K562 (cell line): ENCODE measurements around the gene ADAM30. TPM values are rescaled to one million over a fixed set of nuclear protein-coding genes. Genes with fewer than 3 reads are reported as not detected.

ENCODE experiments used
- MYC ChIP-seq, 2 experiments: fragments of 250-450 bp in 1 of 2; sonication (Bioruptor Pico) in 1 of 2; IDR thresholded peaks; 2 replicates each; pipeline versions ENCODE4 v1.5.1 to v1.6.1; 2012 to 2021; ENCODE audit warnings: low read depth in 2 of 2, borderline replicate concordance in 1 of 2, improper control_type of control experiment in 1 of 2, low read length in 1 of 2, mild to moderate bottlenecking in 1 of 2, moderate library complexity in 1 of 2
- TAF7 ChIP-seq: fragments of 450-650 bp; IDR thresholded peaks from 2 replicates; pipeline ENCODE4 v1.6.1; 2016; ENCODE audit warnings: missing genetic modification characterization, missing compliant biosample characterization
- polyA plus RNA-seq, 8 experiments: library from polyadenylated mRNA; depleted of rRNA in 4 of 8; stranded (reverse) in 5 of 8; unstranded in 3 of 8; fragments of >200 nt; fragmentation: Nextera tagmentation in 2 of 8; fragmentation: Illumina TruSeq in 1 of 8; extraction: Ambion mirVana in 2 of 8; extraction: Trizol in 1 of 8; gene quantifications; 2 replicates each; pipeline versions ENCODE4 v1.2.1 to v1.2.3, GENCODE V29; 2011 to 2014; ENCODE audit warnings: inconsistent platforms in 1 of 8, missing spikeins in 1 of 8
- total RNA-seq, 7 experiments: library from RNA; depleted of rRNA in 6 of 7; stranded (reverse); fragments of >200 nt in 6 of 7; fragmentation: Illumina TruSeq in 2 of 7; extraction: Trizol in 2 of 7; gene quantifications; 2 replicates each; pipeline versions ENCODE4 v1.2.1 to v1.2.3, GENCODE V29; 2011 to 2021; ENCODE audit warnings: low replicate concordance in 1 of 7
- TF ChIP-seq, protein P1 (sequence below): fragments of 250-450 bp; sonication (Bioruptor Pico); IDR thresholded peaks from 2 replicates; pipeline ENCODE4 v1.5.0; 2021; ENCODE audit warnings: mild to moderate bottlenecking, moderate library complexity
- TF ChIP-seq, protein P2 (sequence below): fragments of 200-800 bp; sonication (Bioruptor generic); IDR thresholded peaks from 2 replicates; pipeline ENCODE4 v1.6.1; 2016; ENCODE audit warnings: missing genetic modification characterization, missing compliant biosample characterization
- TF ChIP-seq, protein P3 (sequence below), 3 experiments: IDR thresholded peaks in 2 of 3; conservative IDR thresholded peaks in 1 of 3; 2 replicates each; pipeline ENCODE4 v1.5.1; 2011 to 2012; ENCODE audit warnings: low read length in 3 of 3, mild to moderate bottlenecking in 3 of 3, control low read depth in 2 of 3, improper control_type of control experiment in 1 of 3, inconsistent platforms in 1 of 3, low read depth in 1 of 3, mixed read lengths in 1 of 3, moderate library complexity in 1 of 3; ENCODE audit not compliant: insufficient read depth in 2 of 3
- TF ChIP-seq, protein P4 (sequence below): fragments of 250-450 bp; sonication (Bioruptor Pico); IDR thresholded peaks from 2 replicates; pipeline ENCODE4 v1.4.0; 2020; ENCODE audit warnings: borderline replicate concordance
- TF ChIP-seq, protein P5 (sequence below): sonication (generic); formaldehyde crosslinking; IDR thresholded peaks from 2 replicates; pipeline ENCODE4 v1.8.0; 2023; ENCODE audit warnings: mild to moderate bottlenecking, missing genetic modification reagents

Gene ADAM30
- total and polyA plus RNA-seq, 9 of the 15 experiments (the other 6 are each of a cell fraction or from before 2014, with no cell fraction given) = not detected

DNA sequence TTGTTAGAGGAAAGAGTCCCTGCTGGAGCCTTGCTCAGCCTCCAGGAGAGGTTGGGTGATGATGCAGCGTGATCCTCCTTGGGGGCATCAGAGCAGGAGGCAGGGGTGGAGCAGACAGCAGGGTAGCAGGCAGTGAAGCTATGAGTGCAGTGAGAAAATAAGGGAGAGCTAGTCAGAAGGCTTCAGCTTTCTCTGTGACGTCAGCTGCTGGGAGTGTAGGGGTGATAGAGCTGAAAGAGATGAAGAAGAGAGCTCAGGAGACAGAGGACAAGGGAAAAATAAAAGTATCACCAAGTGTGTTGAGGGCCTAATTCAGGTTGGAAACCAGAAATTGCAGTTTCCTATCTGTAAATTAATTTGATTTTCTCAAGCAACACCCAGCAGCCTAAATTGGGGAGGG lies 2.2 kb upstream of the ADAM30 start (continued):
- TF ChIP-seq, protein P1, sequence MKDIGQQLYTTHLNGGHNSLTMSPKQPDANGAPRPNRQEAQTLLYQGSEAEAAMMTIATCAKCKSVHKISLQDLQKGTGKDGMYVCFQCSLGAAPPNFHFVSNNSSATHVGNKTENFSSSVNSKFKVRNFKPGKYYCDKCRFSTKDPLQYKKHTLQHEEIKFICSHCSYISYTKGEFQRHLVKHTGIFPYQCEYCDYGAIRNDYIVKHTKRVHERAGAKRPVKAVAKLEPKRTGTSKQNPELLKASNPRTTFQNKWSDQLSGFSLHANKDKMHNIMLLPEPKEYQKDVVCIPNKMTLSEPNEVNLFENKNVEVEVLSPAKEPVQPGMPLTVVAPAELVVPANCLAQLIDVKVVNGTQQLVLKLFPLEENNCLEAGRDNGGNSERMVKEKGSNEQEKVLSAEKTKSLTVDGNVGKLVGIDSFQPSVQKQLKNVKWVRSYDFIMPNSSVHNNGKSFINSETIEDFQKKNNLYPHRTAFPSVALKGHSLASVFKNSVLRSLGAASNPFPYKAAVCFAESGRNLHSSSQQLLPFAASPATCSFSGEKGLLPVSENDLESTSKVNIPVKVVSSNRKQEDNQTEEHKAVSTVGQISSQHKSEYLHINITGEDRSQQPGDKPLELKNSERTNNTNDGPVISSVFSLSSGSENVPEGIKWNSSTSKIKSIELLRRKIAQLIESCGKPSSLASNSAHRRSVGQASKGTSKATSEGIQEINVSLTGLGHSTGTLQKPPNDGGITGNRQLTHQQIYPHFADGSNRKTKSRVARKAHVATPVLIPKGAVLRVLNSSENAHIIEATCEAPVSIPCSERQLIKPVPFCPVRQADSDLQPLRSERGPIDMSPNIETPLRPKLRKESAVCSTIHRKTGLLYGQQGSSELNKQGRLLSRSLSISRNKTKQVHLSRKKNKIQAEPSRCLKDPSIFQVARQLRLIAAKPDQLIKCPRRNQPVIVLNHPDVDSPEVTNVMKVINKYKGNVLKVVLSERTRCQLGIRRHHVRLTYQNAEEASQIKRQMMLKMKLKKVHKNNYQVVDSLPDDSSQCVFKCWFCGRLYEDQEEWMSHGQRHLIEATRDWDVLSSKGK (CRISPR knock-in tag) = no peak
- TF ChIP-seq, protein P2, sequence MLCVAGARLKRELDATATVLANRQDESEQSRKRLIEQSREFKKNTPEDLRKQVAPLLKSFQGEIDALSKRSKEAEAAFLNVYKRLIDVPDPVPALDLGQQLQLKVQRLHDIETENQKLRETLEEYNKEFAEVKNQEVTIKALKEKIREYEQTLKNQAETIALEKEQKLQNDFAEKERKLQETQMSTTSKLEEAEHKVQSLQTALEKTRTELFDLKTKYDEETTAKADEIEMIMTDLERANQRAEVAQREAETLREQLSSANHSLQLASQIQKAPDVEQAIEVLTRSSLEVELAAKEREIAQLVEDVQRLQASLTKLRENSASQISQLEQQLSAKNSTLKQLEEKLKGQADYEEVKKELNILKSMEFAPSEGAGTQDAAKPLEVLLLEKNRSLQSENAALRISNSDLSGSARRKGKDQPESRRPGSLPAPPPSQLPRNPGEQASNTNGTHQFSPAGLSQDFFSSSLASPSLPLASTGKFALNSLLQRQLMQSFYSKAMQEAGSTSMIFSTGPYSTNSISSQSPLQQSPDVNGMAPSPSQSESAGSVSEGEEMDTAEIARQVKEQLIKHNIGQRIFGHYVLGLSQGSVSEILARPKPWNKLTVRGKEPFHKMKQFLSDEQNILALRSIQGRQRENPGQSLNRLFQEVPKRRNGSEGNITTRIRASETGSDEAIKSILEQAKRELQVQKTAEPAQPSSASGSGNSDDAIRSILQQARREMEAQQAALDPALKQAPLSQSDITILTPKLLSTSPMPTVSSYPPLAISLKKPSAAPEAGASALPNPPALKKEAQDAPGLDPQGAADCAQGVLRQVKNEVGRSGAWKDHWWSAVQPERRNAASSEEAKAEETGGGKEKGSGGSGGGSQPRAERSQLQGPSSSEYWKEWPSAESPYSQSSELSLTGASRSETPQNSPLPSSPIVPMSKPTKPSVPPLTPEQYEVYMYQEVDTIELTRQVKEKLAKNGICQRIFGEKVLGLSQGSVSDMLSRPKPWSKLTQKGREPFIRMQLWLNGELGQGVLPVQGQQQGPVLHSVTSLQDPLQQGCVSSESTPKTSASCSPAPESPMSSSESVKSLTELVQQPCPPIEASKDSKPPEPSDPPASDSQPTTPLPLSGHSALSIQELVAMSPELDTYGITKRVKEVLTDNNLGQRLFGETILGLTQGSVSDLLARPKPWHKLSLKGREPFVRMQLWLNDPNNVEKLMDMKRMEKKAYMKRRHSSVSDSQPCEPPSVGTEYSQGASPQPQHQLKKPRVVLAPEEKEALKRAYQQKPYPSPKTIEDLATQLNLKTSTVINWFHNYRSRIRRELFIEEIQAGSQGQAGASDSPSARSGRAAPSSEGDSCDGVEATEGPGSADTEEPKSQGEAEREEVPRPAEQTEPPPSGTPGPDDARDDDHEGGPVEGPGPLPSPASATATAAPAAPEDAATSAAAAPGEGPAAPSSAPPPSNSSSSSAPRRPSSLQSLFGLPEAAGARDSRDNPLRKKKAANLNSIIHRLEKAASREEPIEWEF = no peak
- TF ChIP-seq, protein P3, sequence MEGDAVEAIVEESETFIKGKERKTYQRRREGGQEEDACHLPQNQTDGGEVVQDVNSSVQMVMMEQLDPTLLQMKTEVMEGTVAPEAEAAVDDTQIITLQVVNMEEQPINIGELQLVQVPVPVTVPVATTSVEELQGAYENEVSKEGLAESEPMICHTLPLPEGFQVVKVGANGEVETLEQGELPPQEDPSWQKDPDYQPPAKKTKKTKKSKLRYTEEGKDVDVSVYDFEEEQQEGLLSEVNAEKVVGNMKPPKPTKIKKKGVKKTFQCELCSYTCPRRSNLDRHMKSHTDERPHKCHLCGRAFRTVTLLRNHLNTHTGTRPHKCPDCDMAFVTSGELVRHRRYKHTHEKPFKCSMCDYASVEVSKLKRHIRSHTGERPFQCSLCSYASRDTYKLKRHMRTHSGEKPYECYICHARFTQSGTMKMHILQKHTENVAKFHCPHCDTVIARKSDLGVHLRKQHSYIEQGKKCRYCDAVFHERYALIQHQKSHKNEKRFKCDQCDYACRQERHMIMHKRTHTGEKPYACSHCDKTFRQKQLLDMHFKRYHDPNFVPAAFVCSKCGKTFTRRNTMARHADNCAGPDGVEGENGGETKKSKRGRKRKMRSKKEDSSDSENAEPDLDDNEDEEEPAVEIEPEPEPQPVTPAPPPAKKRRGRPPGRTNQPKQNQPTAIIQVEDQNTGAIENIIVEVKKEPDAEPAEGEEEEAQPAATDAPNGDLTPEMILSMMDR (IDR thresholded peaks at IDR 0.05 in 2 of 3, conservative IDR thresholded peaks at IDR 0.05 in 1 of 3; ENCODE audit: insufficient read depth in 2 of 3, low read depth in 1 of 3, low read length in 3 of 3) = no peak
- TF ChIP-seq, protein P4, sequence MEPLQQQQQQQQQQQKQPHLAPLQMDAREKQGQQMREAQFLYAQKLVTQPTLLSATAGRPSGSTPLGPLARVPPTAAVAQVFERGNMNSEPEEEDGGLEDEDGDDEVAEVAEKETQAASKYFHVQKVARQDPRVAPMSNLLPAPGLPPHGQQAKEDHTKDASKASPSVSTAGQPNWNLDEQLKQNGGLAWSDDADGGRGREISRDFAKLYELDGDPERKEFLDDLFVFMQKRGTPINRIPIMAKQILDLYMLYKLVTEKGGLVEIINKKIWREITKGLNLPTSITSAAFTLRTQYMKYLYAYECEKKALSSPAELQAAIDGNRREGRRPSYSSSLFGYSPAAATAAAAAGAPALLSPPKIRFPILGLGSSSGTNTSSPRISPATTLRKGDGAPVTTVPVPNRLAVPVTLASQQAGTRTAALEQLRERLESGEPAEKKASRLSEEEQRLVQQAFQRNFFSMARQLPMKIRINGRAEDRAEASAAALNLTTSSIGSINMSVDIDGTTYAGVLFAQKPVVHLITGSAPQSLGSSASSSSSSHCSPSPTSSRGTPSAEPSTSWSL (CRISPR knock-in tag) = no peak
- TF ChIP-seq MYC (IDR thresholded peaks at IDR 0.05; ENCODE audit: low read depth, low read length) = no peak
- no peak for TF ChIP-seq MYC (CRISPR knock-in tag; IDR thresholded peaks at IDR 0.05; ENCODE audit: borderline replicate concordance, low read depth)
- no peak for TF ChIP-seq TAF7 (tag)
- TF ChIP-seq, protein P5, sequence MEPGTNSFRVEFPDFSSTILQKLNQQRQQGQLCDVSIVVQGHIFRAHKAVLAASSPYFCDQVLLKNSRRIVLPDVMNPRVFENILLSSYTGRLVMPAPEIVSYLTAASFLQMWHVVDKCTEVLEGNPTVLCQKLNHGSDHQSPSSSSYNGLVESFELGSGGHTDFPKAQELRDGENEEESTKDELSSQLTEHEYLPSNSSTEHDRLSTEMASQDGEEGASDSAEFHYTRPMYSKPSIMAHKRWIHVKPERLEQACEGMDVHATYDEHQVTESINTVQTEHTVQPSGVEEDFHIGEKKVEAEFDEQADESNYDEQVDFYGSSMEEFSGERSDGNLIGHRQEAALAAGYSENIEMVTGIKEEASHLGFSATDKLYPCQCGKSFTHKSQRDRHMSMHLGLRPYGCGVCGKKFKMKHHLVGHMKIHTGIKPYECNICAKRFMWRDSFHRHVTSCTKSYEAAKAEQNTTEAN = no peak
